Muscle of arm (tissue), 12 donors: ENCODE measurements around the gene EBNA1BP2. TPM values are rescaled to one million over a fixed set of nuclear protein-coding genes. Genes with fewer than 3 reads are reported as not detected.
A peak's percentile ranks its signal among the peaks of the same experiment; 100 is the strongest.
"Not testable (repeated sequence)": the region's sequence is repeated elsewhere in the genome, so short reads cannot be mapped to it uniquely, and the experiment has no call there.

Experiments used
- DNase-seq: peaks from one replicate; pipeline ENCODE4 v3.0.0-alpha.2; 2013
- polyA plus RNA-seq, 12 donors: library from polyadenylated mRNA; unstranded; fragments of 120-200 nt; gene quantifications; one replicate each; pipeline ENCODE4 v1.2.1, GENCODE V29; 2013; ENCODE audit not compliant: insufficient read length in 12 of 12

EBNA1BP2 gene
- polyA plus RNA-seq, 12 donors: 29.3 to 49.3 (median 35.4) TPM; not detected in 1

DNA sequence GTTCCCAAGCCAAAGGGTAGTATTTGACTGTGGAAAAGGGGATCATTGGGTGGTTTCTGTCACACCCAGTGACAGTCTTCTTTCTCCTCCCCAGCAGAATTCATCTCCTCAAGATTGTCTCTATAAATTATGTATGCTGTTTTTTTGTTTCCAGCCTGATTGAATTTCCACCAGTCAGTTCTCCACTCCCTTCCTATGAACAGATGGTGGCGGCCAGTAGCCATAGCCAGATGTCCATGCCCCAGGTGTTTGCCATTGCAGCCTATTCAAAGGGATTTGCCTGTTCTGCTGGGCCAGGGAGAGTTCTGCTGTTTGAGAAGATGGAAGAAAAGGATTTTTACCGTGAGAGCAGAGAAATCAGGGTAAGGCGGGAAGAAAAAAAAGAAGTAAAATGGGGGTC is 12.9 kb upstream of the EBNA1BP2 start:
- no peak for DNase-seq

DNA sequence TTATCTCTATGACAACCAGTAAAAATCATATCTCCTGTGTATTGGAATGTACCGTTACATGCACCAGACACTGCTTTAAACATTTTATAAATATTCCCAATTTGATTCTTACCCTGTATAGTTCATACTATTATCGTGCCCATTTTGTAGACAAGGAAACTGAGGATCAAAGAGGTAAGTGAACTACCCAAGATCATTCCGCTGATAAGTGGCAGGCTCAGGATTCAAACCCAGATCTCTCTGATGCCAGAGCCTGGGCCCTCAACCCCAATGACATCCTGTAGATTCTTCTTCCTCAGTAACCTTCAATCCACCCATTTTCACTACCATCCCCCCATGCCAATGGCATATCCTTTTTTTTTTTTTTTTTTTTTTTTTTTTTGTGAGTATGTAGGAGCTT is 12.3 kb upstream of the EBNA1BP2 start:
- DNase-seq: no peak

DNA sequence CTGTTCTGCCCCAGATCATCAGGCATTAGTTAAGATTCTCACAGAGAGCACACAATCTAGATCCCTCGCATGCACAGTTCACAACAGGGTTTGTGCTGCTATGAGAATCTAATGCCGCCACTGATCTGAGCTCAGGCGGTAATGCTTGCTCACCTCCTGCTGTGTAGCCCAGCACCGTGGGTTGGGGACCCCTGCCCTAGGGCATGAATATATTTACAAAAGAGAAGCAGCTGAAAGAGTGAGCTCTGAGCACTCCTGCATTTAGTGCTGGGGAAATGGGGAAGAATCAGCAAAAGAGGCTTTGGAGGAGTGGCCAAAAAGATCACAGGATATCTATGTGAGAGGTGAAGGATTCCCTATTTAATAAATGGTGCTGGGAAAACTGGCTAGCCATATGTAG is 5.6 kb upstream of the EBNA1BP2 start:
- DNase-seq: no peak

DNA sequence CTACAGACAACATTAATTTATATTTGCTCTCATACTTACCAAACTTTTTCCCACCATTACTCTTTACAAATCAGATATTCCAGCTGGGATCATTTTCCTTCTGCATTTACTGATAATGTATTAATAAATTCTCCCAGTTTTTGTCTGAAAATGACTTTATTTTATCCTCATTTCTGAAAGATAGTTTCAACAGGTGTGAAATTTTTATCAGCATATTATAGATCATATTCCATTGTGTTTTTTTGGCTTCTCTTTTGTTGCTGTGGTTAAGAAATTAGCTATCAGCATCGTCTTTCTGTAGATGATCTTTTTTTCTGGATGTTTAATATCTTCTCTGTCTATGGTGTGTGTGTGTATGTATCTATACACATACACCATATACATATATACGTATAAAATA is 2.8 kb upstream of the EBNA1BP2 start:
- no peak for DNase-seq

DNA sequence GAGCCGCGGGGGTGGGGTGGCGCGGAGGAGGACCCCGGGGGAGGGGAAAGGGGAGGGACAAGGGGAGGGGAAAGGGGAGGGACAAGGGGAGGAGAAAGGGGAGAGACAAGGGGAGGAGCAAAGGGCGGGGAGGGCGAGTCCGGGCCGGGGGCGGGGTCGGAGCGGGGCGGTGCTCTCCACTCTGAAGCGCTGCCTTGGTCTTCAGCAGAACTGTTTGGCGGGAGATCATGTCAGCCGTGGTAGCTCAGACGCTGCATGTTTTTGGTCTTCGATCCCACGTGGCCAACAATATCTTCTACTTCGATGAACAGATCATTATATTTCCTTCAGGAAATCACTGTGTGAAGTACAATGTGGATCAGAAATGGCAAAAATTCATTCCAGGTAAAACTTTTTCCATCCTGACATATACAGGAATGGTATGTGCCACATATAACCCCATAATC is 460 bp upstream of the EBNA1BP2 start:
- no peak for DNase-seq

DNA sequence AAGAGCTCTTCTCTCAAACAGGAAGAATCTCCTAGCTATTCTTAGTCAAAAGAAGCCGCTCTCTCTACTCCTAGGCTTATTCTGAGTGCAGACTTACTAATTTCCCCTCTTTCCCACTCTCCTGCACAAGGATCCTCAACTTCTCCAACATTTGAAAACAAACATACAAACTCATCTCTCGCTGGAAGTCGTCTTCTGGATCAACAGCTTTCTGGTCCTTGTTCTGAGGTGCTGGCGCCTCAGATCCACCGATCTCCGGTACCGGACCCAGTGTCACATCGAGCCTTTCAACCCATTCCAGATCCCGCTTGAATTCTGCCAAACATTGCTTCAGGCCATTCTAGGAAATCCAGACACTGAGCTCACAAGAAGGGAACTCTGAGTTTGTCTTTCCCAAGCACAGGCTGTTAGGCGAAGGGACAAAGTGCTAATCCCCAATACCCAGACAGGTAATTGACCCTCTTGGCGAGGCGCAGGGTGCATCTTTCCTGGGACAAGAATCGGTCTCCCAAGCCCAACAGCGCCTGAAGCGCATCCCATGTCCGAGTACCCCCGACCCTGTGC is 696 bp downstream of the EBNA1BP2 start:
- DNase-seq: peak; percentile 1

DNA sequence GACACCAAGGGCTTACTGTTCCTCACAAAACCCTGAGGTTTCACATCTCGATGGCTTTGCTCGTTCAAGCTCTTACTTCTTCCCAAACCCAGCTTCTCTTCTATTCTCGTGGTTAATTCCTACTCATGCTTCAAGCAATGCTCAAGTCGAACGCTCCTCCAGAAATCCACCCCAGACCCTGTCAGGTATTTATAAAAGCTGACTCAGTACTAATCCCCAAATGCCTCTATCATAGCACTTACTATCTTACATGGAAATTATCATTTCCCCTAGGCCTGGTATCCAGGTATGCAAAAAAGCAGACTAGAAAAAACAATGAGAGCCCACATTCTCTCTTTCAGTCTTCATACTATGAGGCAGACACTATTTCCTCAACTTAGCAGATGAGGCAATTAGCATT is 6.3 kb downstream of the EBNA1BP2 start:
- no peak for DNase-seq

DNA sequence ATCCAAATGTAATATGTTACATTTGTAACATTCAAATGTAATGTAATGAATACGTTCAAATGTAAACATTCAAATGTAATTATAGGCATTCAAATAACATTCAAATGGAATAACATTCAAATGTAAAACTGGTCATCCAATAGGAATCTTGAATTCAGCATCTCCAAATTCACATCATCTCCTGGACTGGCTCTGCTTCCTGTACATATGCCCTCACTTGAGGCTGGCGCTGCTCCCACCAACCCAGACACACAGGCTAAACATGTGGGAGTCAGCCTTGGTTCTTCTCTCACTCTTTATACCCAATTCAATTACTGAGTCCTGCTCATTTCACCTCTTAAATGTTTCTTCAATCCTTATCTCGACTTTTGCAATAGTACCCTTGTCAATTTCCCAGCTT is 6.9 kb downstream of the EBNA1BP2 start:
- no peak for DNase-seq

DNA sequence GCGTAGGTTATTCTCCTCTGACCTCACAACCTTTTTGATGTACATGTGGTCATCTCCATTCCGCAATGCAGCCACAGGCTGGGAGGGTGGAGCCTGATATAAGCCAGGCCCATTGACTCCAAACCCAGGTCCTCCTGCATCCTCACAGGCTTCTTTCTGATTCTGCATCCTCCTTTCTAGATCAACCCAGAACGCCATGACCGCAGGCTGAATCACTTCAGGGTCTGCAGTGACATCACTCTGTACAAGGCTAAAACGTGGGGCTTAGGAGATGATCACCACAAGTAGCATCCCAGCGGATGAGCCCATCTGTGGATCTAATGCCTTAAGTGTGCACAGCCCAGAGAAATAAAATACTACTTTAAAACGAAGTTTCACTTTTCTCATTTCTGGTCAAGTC is 16.1 kb downstream of the EBNA1BP2 start:
- DNase-seq: no peak

DNA sequence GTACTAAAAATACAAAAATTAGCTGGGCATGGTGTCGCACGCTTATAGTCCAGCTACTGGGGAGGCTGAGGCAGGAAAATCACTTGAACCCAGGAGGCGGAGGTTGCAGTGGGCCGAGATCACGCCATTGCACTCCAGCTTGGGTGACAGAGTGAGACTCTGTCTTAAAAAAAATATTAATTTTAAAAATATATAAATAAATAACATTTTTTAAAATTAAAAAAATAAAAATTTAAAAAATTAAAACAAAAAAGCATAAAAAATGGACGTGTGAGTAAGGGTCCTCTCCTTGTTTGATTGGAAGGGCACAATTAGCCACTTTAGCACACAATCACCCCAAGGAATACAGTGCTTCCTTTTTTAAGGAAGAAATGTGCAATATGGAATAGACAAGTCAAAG is 18.6 kb downstream of the EBNA1BP2 start:
- DNase-seq: no peak

DNA sequence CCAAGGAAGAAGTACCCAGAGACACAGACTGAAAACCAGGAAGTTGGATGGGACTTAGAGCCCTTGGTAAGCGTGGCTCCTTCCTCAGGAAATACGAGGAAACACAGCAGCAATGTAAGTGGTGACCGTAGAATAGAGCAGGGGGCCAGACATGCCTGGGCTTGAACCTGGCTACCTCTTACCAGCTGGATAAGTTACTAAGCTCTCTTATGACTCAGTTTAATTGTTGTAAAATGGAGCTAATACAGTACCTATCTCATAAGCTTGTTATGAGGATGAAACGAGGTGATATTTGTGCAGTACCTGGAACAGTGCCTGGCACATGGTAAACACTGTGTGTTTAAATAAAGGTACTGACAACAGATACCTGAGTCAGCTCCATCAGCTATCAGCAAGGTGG is 19.2 kb downstream of the EBNA1BP2 start:
- no peak for DNase-seq

DNA sequence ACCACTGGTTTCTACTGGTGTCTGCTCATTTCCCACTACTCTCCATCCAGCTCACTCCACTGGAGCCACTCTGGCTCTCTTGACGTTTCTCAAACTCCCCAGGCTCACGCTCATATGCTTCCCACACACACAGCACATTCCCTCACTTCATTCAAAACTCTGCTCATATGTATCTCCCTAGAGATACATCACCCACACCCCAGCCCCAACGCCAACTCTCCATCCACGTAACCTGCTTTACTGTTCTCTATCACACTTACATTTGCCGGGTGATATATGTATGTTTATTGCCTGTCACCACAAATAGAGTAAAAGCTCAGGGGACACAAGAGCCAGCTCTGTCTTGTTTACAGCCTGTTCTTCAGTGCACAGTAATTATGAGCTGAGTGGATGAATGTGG is 22.2 kb downstream of the EBNA1BP2 start:
- no peak for DNase-seq

DNA sequence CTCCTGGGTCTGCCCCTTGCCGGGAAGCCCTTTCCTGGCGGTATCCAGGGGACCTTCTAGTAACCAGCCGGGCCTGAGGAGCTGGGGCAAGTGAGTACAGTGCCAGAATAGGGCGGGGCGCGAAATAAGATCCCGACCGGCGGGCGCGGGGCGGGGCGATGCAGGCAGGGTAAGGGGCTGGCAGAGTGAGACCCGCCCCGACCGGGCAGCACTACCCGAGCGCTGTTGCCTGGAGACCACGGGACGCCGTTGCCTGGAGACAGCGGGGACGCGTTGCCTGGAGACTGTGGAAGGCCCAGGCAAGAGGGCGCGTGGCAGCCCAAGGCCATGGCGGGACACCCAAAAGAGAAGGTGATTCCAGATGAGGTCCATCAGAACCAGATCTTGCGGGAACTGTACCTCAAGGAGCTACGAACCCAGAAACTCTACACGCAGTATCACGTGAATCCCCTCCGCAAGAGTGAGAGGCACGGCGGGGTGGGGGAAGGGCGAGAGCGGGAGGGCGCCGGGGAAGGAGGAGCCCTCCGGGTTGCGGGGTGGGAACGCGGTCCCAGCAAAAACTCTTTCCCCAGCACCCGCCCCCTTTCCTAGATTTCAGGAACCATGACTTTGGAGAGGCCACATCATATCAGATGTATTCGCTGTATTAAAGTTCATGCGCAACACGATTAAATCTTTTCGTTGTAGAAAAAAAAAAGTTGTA is 24.3 kb downstream of the EBNA1BP2 start:
- DNase-seq: peak; percentile 63

DNA sequence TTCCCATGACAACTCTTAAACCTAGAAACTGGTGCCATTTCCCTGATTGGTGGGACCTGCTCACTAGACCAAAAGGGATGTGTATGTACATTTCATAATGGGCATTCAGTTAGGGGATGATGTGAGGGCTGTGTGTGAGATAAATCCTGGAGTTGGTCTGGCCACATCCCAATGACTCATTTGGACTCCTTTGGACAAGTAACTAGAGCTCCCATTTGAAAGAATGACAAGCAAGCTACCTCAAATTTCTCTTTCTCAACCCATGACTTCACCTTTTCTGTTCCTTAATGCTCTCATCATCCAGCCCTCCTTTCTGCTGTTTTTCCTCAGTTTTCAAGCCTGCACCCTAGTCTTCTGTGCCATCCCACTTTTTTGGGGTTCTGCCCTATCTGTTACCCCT is 27.9 kb downstream of the EBNA1BP2 start:
- DNase-seq: no peak

DNA sequence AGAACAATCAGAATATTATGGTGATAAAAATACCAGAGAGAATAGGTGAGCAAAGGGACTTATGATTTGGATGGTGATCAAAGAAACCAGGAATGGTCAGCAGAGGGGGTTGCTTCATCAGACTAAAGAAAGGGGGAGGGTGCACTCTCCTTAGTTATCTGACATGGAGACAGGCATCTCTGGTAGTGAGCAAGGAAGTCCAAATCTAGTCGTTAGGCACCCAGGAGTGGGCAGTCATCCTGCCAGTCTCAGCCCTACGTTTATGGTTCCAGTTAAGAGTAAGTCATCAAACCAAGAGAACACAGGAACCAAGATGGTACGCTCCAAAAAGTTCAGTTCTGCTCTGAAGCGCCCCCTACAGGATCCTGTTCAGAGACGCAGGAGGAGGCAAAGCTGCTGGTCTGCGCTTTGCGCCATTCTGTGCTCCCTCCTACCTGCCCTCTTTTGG is 28.6 kb downstream of the EBNA1BP2 start:
- DNase-seq: no peak

DNA sequence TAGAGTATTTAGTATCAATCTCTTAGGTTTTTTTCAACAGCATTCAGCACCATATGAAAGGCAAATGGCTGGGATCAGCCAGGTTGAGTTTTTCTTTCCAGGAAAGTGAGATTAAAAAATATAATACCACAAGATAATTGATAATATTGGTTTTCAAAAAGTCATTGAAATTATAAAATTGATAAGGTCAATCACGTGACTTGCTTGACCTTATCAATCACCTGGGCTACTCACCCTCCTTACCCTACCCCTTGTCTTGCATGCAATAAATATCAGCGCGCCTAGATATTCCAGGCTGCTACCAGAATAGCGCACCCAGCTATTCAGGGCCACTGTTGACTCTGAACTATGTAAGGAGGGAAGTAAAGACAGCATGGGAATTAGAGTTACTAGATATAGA is 31.5 kb downstream of the EBNA1BP2 start:
- no peak for DNase-seq

DNA sequence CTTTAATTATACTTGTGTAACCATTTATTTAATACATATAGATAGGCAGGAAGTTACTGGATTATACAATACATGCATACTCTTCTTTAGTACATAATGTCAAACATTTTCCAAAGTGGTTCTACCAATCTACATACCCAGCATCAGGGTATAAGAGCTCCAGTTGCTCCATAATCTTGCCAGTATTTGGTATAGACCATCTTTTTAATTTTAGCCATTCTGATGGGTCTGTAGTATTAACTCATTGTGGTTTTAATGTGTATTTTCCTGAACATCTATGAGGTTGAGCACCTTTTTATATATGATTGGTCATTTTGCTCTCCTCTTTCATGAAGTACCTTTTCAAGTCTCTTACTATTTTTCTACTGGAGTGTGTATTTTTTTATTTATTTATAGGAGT is 32.1 kb downstream of the EBNA1BP2 start:
- DNase-seq: no peak

DNA sequence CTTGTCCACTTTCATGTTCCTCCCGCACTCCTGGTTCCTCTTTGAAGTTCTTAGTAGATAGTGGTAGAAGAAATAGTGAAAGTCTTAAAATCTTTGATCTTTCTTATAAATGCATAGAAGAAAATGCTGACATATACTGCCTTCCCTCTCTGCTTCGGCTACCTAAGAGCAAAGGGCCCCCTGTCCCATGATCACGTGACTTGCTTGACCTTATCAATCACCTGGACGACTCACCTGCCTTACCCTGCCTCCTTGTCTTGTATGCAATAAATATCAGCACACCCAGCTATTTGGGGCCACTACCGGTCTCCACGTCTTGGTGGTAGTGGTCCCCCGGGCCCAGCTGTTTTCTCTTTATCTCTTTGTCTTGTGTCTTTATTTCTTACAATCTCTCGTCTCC is 32.8 kb downstream of the EBNA1BP2 start:
- DNase-seq: not testable (repeated sequence)

DNA sequence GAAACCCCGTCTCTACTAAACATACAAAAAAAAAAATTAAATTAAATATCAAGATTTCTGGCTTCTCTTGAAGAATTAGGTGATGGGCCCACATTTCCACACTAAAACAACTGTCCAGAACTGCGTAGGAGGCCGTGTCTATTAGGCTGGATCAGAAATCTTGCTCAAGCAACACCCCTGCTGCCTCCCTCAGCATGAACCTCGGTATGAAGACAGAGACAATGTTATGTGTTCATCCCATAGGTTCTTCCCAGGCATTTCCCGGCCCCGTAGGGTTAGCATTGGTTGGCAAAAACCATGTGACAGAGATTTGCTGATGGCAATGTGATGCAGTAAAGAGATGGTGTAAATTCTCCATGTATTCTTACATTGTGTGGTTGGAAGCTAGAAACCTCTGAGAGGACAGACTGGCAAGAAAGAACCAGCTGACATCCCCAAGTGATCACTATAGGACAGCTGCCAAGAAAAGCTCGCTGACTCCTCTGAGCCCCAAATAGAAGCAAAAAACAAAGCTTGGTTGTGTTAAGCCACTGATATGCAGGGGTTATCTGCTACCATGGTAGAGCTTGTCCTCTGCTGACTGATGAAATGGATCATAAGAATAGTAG is 34.5 kb downstream of the EBNA1BP2 start:
- no peak for DNase-seq

DNA sequence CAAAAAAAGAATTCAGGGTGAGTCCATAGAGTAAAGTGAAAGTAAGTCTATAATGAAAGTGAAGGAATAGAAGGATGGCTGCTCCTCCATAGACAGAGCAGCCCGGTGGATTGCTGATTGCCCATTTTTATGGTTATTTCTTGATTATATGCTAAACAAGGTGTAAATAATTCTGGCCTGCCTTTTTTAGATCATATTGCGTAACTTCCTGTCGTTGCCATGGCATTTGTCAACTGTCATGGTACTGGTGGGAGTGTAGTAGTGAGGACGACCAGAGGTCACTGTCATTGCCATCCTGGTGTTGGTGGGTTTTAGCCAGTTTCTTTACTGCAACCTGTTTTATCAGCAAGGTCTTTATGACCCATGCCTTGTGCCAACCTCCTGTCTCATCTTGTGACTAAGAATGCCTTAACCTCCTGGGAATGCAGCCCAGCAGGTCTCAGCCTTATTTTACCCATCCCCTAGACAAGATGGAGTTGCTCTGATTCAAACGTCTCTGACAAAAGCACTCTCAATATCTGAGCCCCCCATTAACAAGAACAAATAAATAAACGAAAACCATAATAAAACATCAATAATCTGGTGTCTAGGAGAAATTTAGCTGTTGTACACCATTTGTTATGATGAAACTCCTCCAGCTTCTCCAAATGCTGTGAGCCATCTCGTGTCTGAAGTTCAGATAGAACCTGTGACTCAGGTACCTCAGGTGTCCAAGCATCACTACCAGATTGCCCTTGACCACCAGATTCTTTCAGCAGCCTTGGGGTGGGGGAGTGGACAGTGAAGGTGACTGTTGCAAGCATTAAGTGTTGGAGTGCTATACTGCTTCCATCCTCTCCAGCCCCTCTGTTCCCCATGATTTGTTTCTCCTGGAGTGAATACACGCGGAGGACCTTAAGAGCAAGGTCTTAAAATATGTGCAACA is 36.0 kb downstream of the EBNA1BP2 start:
- no peak for DNase-seq

DNA sequence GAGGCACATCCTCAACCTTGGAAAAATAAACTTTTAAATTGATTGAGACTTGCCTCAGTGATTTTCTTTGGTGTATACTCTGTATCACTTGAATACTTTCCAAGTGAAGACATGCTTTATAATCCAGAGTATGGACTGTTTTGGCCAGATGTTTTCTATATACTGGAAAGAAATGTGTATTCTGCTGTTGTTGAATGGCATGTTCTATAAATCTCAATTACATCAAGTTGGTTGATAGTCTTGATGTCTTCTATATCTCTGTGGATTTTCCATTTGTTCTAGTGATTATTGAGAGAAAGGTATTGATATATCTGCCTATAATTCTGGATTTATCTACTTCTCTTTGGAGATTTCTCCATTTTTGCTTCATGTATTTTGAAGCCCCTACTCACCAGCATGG is 37.5 kb downstream of the EBNA1BP2 start:
- DNase-seq: no peak

DNA sequence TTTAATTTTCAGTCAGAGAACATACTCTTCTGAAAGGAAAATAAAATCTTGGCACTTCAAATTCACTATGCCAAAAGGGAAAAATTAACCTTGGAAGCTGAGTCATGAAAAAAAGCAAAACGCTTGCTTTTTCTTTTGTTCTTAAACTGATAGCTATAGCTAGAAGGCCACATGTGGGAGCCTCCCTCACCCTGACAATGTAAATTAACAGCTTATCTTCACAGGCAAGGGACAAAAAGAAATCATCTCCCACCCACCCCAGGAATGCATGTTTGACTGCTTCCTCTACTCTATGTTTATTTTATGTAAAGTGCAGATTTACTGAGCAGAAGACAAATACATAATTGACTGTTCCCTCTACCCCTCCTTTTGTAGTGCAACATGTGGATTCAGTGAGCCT is 38.0 kb downstream of the EBNA1BP2 start:
- no peak for DNase-seq
